Measurements from ENCODE around the gene TAS2R3. TPM values are rescaled to one million over a fixed set of nuclear protein-coding genes. Genes with fewer than 3 reads are reported as not detected.

Gene TAS2R3
- total RNA-seq, 1 donor from 2014 or later, result 0.41 TPM

DNA sequence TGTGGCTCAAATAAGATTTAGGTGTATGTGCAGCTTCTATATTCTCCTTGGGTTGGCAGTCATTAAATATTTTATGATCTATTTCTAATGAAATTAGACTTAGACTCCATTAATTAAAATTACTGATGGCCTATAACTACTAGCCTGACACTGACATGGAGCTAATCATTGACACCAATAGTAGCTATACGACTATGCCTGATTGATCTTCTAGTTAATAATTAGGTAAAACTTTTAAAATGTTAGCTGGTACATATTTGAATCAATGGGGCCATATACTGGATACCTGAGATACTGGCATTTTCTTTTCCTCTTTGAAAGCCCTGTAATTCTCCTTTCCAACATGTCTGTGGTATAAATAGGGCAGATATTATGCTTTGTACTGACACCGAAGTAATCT lies 41.4 kb upstream of the TAS2R3 start:
- no peak overlapping the region for H3K27ac ChIP-seq (replicated peaks)
- no peaks in the 10 kb centered on the region for H3K4me1 ChIP-seq
- intact Hi-C loops (cut with micrococcal nuclease), result no loop called here
- H3K9me3 ChIP-seq (replicated peaks), result no peaks in the 10 kb centered on the region
- no peak overlapping the region for H3K4me3 ChIP-seq
- TF ChIP-seq CTCF (IDR thresholded peaks at IDR 0.05; ENCODE audit: borderline replicate concordance), result no peak
- no peak for DNase-seq
- no peaks in the 10 kb centered on the region for H3K27me3 ChIP-seq (ENCODE audit: low read depth)
- H3K36me3 ChIP-seq, result no peaks in the 10 kb centered on the region

- DNase-seq, result no peak
- Histone ChIP-seq H3K36me3 (no peaks in the 10 kb centered on the region), H3K27ac (replicated peaks) (no peak overlapping the region), H3K9me3 (replicated peaks) (no peaks in the 10 kb centered on the region), H3K4me1 (no peaks in the 10 kb centered on the region), H3K4me3 (no peak overlapping the region), H3K27me3 (ENCODE audit: low read depth) (no peaks in the 10 kb centered on the region)
- TF ChIP-seq CTCF (IDR thresholded peaks at IDR 0.05; ENCODE audit: borderline replicate concordance), result no peak
- intact Hi-C loops (cut with micrococcal nuclease), result no loop called here
Measured at GRCh38 chr7:141729020-141729419, 34.9 kb upstream of the TAS2R3 start.

- no peak overlapping the region for H3K27ac ChIP-seq (replicated peaks)
- H3K36me3 ChIP-seq, result no peaks in the 10 kb centered on the region
- no peaks in the 10 kb centered on the region for H3K4me1 ChIP-seq
- no peaks in the 10 kb centered on the region for H3K9me3 ChIP-seq (replicated peaks)
- no peaks in the 10 kb centered on the region for H3K27me3 ChIP-seq (ENCODE audit: low read depth)
- no peak for DNase-seq
- no peak overlapping the region for H3K4me3 ChIP-seq
- intact Hi-C loops (cut with micrococcal nuclease), result loop anchor here (10.0 kb wide), 1 partner anchor 77 kb away; no protein-coding TSS in a partner anchor
- no peak for TF ChIP-seq CTCF (IDR thresholded peaks at IDR 0.05; ENCODE audit: borderline replicate concordance)
Measured at GRCh38 chr7:141731476-141732149, 32.3 kb upstream of the TAS2R3 start.

DNA sequence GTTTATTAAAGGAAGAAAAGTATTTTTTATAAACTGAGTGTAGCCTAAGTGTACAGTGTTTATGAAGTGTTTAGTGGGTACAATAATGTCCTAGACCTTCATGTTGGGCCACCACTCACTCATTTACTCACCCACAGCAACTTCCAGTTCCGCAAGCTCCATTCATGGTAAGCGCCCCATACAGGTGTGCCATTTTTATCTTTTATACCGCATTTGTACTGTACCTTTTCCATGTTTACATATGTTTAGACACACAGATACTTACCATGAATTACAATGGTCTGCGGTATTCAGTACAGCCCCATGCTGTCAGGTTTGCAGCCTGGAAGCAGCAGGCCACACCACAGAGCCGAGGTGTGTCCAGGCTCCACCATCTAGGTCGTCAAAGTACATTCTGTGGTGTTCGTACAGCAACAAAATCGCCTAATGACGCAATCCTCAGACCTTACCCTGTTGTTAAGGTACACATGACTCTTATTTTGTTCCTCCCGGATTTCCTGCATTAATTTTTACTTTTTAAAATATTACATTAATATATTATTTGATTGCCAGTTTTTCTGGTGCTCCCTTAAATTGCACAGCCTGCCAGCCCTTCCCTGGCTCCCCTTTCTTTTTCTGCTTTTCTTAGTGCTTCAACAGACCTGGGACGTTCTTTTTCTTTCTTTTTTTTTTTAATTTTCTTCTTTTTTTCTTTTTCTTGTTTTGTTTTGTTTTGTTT lies 26.6 kb upstream of the TAS2R3 start:
- Histone ChIP-seq H3K27ac (replicated peaks) (peak overlapping the region; percentile 89), H3K4me3 (peak overlapping the region; percentile 84), H3K27me3 (ENCODE audit: low read depth) (no peaks in the 10 kb centered on the region), H3K4me1 (peaks cover 37% of the 10 kb centered on the region), H3K9me3 (replicated peaks) (no peaks in the 10 kb centered on the region), H3K36me3 (peaks cover 29% of the 10 kb centered on the region)
- TF ChIP-seq CTCF (IDR thresholded peaks at IDR 0.05; ENCODE audit: borderline replicate concordance), result no peak
- no peak for DNase-seq
- intact Hi-C loops (cut with micrococcal nuclease), result loop anchor here (10.0 kb wide), 1 partner anchor 82 kb away; no protein-coding TSS in a partner anchor

- TF ChIP-seq CTCF (IDR thresholded peaks at IDR 0.05; ENCODE audit: borderline replicate concordance), result peak; percentile 80
- intact Hi-C loops (cut with micrococcal nuclease), result loop anchor here (10.0 kb wide), 1 partner anchor 83 kb away; no protein-coding TSS in a partner anchor
- DNase-seq, result peak; percentile 87
- H3K27me3 ChIP-seq (ENCODE audit: low read depth), result no peaks in the 10 kb centered on the region
- H3K4me1 ChIP-seq, result peaks cover 37% of the 10 kb centered on the region
- H3K9me3 ChIP-seq (replicated peaks), result no peaks in the 10 kb centered on the region
- H3K36me3 ChIP-seq, result peaks cover 36% of the 10 kb centered on the region
- H3K4me3 ChIP-seq, result peak within 1 kb of the TSS; percentile 84
- H3K27ac ChIP-seq (replicated peaks), result peak within 1 kb of the TSS; percentile 89
Measured at GRCh38 chr7:141737836-141738591, 25.9 kb upstream of the TAS2R3 start, which contains the start of gene SSBP1. SSBP1 (plus strand) TSS chr7:141738358; CDS start chr7:141739167, 809 bp downstream.
